GM19324 (cell line): Measurements from ENCODE around the gene ZNF454.

Experiments
- ATAC-seq: cut with Tn5 transposase; IDR thresholded peaks from one replicate; pipeline ENCODE4 v1.9.1; 2021; ENCODE audit warnings: mild to moderate bottlenecking, moderate library complexity; ENCODE audit not compliant: unreplicated experiment, low FRiP score

Gene ZNF454

GRCh38 chr5:178940569-178941360 is at the start of gene ZNF454:
Gene ZNF454, plus strand, starts transcription at chr5:178941198. Its CDS starts 1,594 bp downstream, at chr5:178942792.
- ATAC-seq, result no peak

GRCh38 chr5:178895615-178896571 is 45.1 kb upstream of the ZNF454 start, which contains the start of gene ZFP2:
Gene ZFP2, plus strand, starts transcription at chr5:178895913. Its CDS starts 35,401 bp downstream, at chr5:178931314.
- no peak for ATAC-seq

GRCh38 chr5:178899289-178899688 is 41.7 kb upstream of the ZNF454 start:
- ATAC-seq, result no peak

GRCh38 chr5:178902849-178903248 is 38.1 kb upstream of the ZNF454 start:
- ATAC-seq, result no peak

GRCh38 chr5:178931846-178932760 is 8.9 kb upstream of the ZNF454 start:
- ATAC-seq, result no peak

GRCh38 chr5:178941361-178941760 is 363 bp downstream of the ZNF454 start:
- ATAC-seq, result no peak

GRCh38 chr5:178965465-178966055 is 24.6 kb downstream of the ZNF454 start:
- no peak for ATAC-seq

- ATAC-seq, result no peak
These were observed 40.4 kb downstream of the ZNF454 start for GRCh38 chr5:178981381-178981780.

- ATAC-seq, result no peak
These were observed 41.9 kb downstream of the ZNF454 start for GRCh38 chr5:178982941-178983340.

GRCh38 chr5:178983728-178984127 is 42.7 kb downstream of the ZNF454 start:
- ATAC-seq, result no peak

GRCh38 chr5:178984145-178985072 is 43.4 kb downstream of the ZNF454 start:
- no peak for ATAC-seq

GRCh38 chr5:178986326-178986960 is 45.4 kb downstream of the ZNF454 start:
- ATAC-seq, result no peak

- ATAC-seq, result no peak
These were observed 47.6 kb downstream of the ZNF454 start for GRCh38 chr5:178988436-178989220.

GRCh38 chr5:178989311-178989710 is 48.3 kb downstream of the ZNF454 start:
- ATAC-seq, result no peak

- ATAC-seq, result no peak
These were observed 49.5 kb downstream of the ZNF454 start for GRCh38 chr5:178990491-178990890.

GRCh38 chr5:178991190-178992145 is 50.5 kb downstream of the ZNF454 start:
- no peak for ATAC-seq
